Fibroblast of lung (primary cell): ENCODE data around the gene IL10RB. TPM values are rescaled to one million over a fixed set of nuclear protein-coding genes. Genes with fewer than 3 reads are reported as not detected.

Experiments used
- DNase-seq, 2 donors: peaks; one replicate each; pipeline versions ENCODE4 v3.0.0 to v3.0.0-alpha.2; 2010; ENCODE audit warnings: low read depth in 2 of 2
- H2AFZ ChIP-seq: 2 replicates; pipeline ENCODE4 v1.5.1; 2012; ENCODE audit warnings: low read length, control low read depth, inconsistent platforms
- H3K27ac ChIP-seq: 2 replicates; pipeline ENCODE4 v1.5.1; 2011; ENCODE audit warnings: low read length, control low read depth; ENCODE audit not compliant: insufficient read depth
- H3K27me3 ChIP-seq: 2 replicates; pipeline ENCODE4 v1.5.1; 2011; ENCODE audit warnings: mild to moderate bottlenecking, low read length; ENCODE audit not compliant: control insufficient read depth, insufficient read depth
- H3K36me3 ChIP-seq: 2 replicates; pipeline ENCODE4 v1.5.1; 2011; ENCODE audit warnings: low read length; ENCODE audit not compliant: control insufficient read depth, insufficient read depth
- H3K4me1 ChIP-seq: 2 replicates; pipeline ENCODE4 v1.5.1; 2011; ENCODE audit warnings: low read length; ENCODE audit not compliant: control insufficient read depth, insufficient read depth; ENCODE audit errors: extremely low read depth
- H3K4me2 ChIP-seq: 2 replicates; pipeline ENCODE4 v1.5.1; 2011; ENCODE audit warnings: low read length, control low read depth; ENCODE audit not compliant: insufficient read depth; ENCODE audit errors: extremely low read depth
- H3K4me3 ChIP-seq, 4 experiments: fragments of 200-600 bp in 1 of 4; sonication (generic) in 1 of 4; replicated peaks in 1 of 4; 2 replicates each; pipeline ENCODE4 v1.5.1; 2011 to 2016; ENCODE audit warnings: low read length in 4 of 4, low read depth in 3 of 4, mild to moderate bottlenecking in 3 of 4, control low read depth in 2 of 4, inconsistent platforms in 1 of 4, mixed read lengths in 1 of 4; ENCODE audit not compliant: insufficient read depth in 1 of 4; ENCODE audit errors: control extremely low read depth in 1 of 4
- H3K79me2 ChIP-seq: 2 replicates; pipeline ENCODE4 v1.5.1; 2012; ENCODE audit warnings: mild to moderate bottlenecking, low read length, inconsistent platforms; ENCODE audit not compliant: control insufficient read depth, insufficient read depth
- H3K9ac ChIP-seq: 2 replicates; pipeline ENCODE4 v1.5.1; 2011; ENCODE audit warnings: mild to moderate bottlenecking, low read length, control low read depth; ENCODE audit not compliant: insufficient read depth
- H3K9me3 ChIP-seq: 2 replicates; pipeline ENCODE4 v1.5.1; 2012; ENCODE audit warnings: low read depth, low read length; ENCODE audit not compliant: control insufficient read depth, insufficient read depth
- H4K20me1 ChIP-seq: 2 replicates; pipeline ENCODE4 v1.5.1; 2011; ENCODE audit warnings: low read length; ENCODE audit not compliant: control insufficient read depth, insufficient read depth; ENCODE audit errors: extremely low read depth
- EZH2 ChIP-seq: IDR thresholded peaks from 2 replicates; pipeline ENCODE4 v1.5.1; 2012; ENCODE audit warnings: low read length, control low read depth, mild to moderate bottlenecking; ENCODE audit errors: missing control alignments
- polyA plus RNA-seq, 2 donors: library from polyadenylated mRNA; depleted of rRNA in 1 of 2; stranded (reverse) in 1 of 2; unstranded in 1 of 2; fragments of >200 nt; gene quantifications; 2 replicates each; pipeline ENCODE4 v1.2.1, GENCODE V29; 2011 to 2012; ENCODE audit warnings: missing spikeins in 1 of 2
- total RNA-seq: library from RNA; depleted of rRNA; stranded (reverse); fragments of >200 nt; gene quantifications from 2 replicates; pipeline ENCODE4 v1.2.1, GENCODE V29; 2014
- TF ChIP-seq, protein P1 (sequence below), 2 donors: IDR thresholded peaks in 1 of 2; conservative IDR thresholded peaks in 1 of 2; 1 replicate in 1 of 2; 2 replicates in 1 of 2; pipeline ENCODE4 v1.5.1; 2011 to 2012; ENCODE audit warnings: low read length in 2 of 2, control low read depth in 1 of 2, inconsistent platforms in 1 of 2, low read depth in 1 of 2, mild to moderate bottlenecking in 1 of 2

Gene IL10RB
- total and polyA plus RNA-seq, 2 donors (not counting 1 experiment from before 2014, with no cell fraction given) = 56.2 to 64.1 TPM

DNA sequence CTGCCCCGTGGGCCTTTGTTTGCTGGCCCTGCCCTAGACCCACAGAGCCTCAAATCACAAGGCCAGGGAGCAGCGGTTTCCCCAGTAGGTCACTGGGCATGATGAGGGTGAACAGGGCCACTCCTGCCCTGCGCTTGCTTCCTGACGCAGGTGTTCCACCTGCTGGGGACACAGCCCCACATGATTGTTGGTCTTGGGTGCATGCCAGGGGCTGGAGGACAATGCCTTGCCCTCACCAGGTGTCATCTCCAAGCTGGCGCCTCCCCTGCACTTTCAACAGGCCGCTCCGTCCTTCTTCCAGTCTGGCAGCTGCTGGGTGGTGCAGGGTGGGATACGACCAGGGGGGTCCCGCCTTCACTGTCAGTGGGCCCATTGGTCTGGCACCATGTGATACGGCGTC, 24.3 kb downstream of the IL10RB start:
- no peak for DNase-seq
- H3K9ac ChIP-seq = no peak overlapping the region
- H3K9me3 ChIP-seq = no peaks in the 10 kb centered on the region
- no peak overlapping the region for H3K4me3 ChIP-seq
- peaks cover 6% of the 10 kb centered on the region for H3K4me1 ChIP-seq
- H3K36me3 ChIP-seq = peaks cover 5% of the 10 kb centered on the region
- H3K4me2 ChIP-seq = no peak overlapping the region
- no peaks in the 10 kb centered on the region for H3K27me3 ChIP-seq
- TF ChIP-seq, protein P1, sequence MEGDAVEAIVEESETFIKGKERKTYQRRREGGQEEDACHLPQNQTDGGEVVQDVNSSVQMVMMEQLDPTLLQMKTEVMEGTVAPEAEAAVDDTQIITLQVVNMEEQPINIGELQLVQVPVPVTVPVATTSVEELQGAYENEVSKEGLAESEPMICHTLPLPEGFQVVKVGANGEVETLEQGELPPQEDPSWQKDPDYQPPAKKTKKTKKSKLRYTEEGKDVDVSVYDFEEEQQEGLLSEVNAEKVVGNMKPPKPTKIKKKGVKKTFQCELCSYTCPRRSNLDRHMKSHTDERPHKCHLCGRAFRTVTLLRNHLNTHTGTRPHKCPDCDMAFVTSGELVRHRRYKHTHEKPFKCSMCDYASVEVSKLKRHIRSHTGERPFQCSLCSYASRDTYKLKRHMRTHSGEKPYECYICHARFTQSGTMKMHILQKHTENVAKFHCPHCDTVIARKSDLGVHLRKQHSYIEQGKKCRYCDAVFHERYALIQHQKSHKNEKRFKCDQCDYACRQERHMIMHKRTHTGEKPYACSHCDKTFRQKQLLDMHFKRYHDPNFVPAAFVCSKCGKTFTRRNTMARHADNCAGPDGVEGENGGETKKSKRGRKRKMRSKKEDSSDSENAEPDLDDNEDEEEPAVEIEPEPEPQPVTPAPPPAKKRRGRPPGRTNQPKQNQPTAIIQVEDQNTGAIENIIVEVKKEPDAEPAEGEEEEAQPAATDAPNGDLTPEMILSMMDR (conservative IDR thresholded peaks at IDR 0.05 in 1 of 2, IDR thresholded peaks at IDR 0.05 in 1 of 2; ENCODE audit: low read depth in 1 of 2, low read length in 2 of 2) = no peak
- no peak for TF ChIP-seq EZH2
- no peak overlapping the region for H2AFZ ChIP-seq
- H3K27ac ChIP-seq = no peak overlapping the region
- H3K79me2 ChIP-seq = no peaks in the 10 kb centered on the region
- H4K20me1 ChIP-seq = no peaks in the 10 kb centered on the region

DNA sequence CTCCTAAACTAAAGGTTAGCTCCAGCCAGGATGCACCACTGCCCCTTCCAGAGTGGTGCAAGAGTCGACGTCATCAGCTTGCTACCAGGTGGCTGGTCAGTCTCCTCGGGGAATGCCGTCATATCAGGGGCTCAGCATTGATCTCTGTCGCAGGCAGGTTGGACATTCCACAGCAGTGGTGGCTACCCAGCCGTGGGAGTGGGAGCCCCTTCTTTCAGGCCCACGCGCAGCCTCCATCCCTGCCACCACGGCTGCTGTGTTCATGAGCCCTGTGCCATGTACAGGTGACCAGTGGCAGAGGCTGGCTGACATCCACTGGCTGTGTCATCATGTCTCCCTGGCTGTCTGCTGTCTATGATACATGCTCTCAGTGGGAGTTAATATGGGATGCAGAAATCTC, 25.5 kb downstream of the IL10RB start:
- H3K27me3 ChIP-seq = no peaks in the 10 kb centered on the region
- H4K20me1 ChIP-seq = no peaks in the 10 kb centered on the region
- no peak for TF ChIP-seq EZH2
- TF ChIP-seq, protein P1 (conservative IDR thresholded peaks at IDR 0.05 in 1 of 2, IDR thresholded peaks at IDR 0.05 in 1 of 2; ENCODE audit: low read depth in 1 of 2, low read length in 2 of 2) = no peak
- no peaks in the 10 kb centered on the region for H3K9me3 ChIP-seq
- H3K4me1 ChIP-seq = peaks cover 5% of the 10 kb centered on the region
- no peak for DNase-seq
- H2AFZ ChIP-seq = no peak overlapping the region
- no peak overlapping the region for H3K4me2 ChIP-seq
- no peak overlapping the region for H3K27ac ChIP-seq
- H3K9ac ChIP-seq = no peak overlapping the region
- no peak overlapping the region for H3K4me3 ChIP-seq
- peaks cover 5% of the 10 kb centered on the region for H3K36me3 ChIP-seq
- no peaks in the 10 kb centered on the region for H3K79me2 ChIP-seq

DNA sequence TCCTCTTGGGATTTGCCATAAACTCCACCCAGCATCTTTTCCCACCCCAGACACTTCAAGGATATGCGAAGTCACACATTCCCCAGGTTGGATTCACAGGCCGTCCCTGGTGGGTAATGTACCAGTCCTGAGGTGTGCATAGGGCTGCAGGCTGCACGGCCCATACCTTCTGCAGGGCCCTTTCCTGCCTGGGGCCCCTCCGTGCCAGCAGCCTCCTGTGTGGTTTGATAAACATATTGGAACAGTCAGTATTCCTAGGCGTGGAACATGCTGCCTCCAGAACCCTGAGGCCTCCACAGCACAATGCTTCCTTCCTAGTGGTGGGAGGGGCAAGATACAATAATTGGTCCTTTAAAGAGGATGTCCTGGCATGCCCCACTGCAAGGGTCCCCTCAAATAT, 26.6 kb downstream of the IL10RB start:
- no peak for DNase-seq
- Histone ChIP-seq H3K4me1 (no peaks in the 10 kb centered on the region), H3K9me3 (no peaks in the 10 kb centered on the region), H4K20me1 (no peaks in the 10 kb centered on the region), H2AFZ (no peak overlapping the region), H3K4me2 (no peak overlapping the region), H3K79me2 (no peaks in the 10 kb centered on the region), H3K36me3 (peaks cover 5% of the 10 kb centered on the region), H3K27ac (no peak overlapping the region), H3K27me3 (no peaks in the 10 kb centered on the region), H3K4me3 (no peak overlapping the region), H3K9ac (no peak overlapping the region)
- TF ChIP-seq, protein P1 (conservative IDR thresholded peaks at IDR 0.05 in 1 of 2, IDR thresholded peaks at IDR 0.05 in 1 of 2; ENCODE audit: low read depth in 1 of 2, low read length in 2 of 2) = no peak
